Stimulated activated CD4-positive, alpha-beta T cell treated with anti-CD3 and anti-CD28 coated beads, TNF-alpha, amount 100 ng/mL, for 24 hours (primary cell): ENCODE measurements around the gene CYP26B1.

Source experiments
- DNase-seq, 3 experiments: peaks; one replicate each; pipeline ENCODE4 v3.0.0-alpha.2; 2020; ENCODE audit warnings: low read depth in 3 of 3

CYP26B1 gene

DNA sequence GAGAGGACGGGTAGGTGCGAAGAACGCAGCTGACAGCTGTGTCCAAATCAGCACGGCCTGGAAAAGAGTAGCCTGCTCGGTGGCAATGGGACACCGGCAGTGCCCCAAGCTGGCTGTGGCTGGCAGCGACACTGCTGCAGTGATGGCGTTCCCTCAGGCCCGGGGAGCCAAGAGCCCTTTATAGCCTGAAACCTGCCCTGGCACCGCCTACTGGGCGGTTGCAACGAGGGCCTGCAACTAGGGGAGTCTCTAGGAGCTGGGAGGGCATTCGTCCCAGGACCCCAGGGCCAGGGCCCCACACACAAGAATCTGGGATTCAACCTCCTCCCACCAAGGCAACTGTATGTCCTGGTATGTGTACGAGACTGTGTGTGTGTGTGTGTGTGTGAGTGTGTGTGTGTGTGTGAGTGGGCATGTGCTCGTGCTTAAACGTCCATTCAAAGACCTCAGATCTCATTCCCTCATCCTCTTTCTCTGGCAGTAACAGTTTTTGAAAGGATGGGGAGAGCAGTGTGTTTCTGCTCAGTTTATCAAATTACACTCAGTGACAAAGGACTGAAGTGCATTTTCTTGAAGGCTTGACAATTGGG is 6.8 kb upstream of the CYP26B1 start:
- DNase-seq, result no peak

DNA sequence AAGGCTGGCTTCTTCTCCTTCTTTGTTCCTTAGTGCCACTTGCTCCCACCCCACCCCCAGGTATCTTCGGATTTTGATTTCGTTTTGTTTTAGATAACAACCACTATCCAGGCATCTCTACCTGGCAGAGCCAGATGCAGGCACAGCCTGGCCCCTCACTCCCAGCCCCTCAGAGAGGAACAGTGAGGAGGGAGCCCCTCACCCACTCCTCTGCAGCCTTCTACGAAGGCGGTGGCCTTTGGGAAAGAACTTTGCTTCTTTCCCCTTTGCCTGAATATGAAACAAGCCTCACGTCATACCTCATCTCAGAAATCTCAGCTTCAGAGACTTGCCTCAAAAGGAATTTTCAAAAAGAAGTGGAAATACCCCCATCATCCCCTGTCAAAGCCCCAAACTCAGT is 6.3 kb upstream of the CYP26B1 start:
- DNase-seq, result no peak

DNA sequence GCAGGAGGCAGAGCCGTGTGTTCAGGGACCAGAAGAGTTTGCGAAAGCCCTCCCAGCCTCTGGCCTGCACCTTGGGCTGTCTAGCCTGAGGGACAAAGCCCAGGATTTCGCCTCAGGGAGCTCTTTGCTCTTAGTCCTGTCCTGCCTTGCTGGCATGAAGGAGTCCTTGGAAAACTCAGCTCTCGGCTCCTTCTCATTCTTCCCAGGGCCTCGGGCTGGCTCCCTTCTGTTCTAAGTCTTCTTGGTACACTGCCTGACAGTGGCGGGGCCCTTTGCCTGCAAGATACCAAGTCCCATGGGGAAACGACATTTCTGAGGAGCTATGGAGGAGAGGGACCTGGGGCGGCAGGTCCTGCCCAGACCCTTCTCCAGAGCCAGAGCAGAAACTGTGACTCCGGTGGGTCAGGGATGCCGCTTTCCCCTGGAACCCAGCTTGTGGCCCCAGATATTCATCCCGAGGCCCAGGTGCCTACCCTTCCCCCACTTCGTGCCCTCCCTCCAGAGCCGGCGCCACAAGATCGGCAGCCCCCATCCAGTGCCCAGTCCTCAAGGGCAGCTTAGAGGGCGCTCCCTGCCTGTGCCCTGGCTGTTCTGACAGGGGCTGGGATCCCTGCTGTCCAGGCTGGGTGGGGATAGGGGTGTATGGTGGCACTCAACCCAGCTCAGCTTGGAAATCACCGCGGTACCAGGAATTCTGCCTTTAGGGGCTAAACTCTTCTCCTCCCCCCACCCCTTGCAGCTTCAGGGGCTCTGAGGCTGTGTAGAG is 5.5 kb upstream of the CYP26B1 start:
- no peak for DNase-seq

DNA sequence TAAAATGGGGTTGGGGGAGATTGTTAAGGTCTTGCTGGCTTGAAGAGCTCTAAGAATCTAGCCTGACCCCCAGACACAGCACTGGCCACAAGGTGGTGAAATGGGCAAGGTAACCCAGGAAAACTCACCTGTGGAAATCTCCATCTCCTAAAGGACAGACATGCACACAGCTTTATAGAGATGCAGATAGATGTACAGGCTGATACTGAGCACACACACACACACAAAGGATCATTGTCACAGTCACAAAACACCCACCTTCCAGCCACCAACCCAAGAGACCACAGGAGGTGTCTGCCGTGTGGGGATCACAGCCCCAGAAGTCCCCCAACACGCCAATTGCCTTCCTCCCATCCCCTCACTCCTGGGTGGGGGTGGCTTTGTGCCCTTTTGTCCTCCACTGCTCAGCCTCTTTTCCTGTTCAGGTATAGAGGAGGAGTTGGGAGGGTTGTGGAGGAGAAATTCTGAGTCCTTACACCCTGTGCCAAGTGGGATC is 3.2 kb upstream of the CYP26B1 start:
- DNase-seq, result no peak

DNA sequence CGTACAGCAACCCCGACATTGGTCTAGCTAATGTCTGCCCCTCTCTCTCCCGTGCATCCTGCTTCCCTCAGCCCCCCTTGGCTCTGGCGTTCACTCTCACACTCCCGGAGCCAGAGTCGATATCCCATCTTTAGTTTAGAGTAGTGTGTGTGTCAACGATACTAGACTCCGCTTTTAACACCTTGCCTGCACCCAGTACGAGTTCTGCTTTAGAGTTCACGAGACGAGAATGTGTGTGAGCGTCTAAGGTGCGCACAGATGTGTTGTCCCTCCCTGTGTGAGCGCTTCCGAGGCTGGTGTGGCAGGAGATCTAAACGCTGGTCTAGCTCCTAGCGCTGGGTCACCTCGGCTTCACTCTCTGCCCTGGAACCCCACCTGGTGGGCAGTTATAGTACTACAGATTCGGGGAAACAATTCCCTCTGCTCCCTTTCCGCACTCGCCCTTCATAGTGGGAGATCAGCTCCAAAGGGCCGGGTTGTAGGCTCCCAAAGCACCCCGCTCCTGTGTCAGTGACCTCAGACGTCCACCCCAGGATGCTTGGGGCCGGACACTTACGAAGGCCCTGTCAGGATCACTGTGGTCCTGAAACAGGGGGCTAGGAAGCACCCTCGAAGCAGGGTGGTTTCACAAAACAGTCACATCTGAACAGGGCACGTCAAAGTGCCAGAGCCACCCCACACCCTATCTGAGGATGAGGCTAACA is 2.6 kb upstream of the CYP26B1 start:
- DNase-seq, result peak; percentile 41 to 59 (median 49)

DNA sequence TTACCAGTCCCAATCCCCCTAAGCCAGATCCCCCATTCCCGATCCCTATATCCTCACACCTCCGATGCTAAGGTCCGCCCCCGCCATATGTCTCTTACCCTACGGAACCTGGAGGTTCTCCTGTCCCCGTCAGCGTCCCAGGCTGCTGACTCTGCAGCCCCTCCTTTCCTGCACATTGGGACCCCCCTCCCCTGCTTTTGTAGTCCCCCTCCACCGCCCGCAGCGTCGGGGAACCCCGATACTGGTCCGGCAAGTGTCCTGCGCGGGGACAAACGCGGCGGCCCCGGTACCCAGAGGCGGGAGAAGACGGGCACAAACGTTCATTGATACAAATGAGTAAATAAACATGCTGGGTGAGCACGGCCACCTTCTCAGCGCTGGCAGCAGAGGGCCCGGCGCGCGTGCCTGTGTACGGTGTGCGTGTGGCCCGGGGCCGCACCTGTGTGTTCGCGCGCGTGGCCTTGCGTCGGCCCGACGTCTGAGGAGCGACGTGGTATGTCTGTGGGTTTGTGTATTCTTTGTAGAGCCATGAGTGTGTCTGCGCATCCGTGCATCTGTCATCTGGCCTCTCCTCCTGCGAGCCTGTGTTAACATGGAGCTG is 2.0 kb upstream of the CYP26B1 start:
- no peak for DNase-seq

DNA sequence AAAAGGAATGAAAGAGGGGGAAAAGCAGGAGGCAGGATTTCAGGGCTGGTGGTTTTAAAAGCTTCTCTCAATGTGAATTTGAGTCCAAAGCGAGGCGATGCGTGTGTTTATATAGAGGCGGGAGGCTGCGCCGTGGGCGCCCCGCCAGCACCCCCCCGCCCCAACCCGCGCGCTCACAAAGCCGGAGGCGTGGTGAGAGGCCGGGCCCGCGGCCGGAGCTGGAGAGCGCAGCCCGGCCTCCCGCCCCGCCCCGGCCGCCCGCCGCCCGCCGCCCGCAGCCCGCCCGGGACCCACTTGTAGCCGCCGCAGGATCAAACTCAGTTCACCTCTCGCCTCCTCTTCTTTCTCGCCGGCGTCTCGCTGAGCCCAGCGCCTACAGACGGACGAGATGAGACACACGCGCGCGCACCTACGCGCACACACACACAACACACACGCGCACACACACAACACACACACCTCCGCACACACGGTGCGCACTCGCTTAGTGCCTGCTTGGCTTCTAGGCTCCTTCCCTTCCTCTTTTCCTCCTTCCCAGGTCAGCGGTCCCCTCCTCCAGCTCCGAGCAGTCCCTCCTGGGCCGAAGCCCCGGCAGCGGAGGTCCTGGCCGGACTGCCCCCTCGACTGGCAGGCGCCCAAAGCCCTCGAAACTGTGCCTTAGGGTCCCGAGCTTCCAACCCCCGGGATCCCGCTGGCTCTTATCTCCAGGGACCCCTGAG is 1.3 kb upstream of the CYP26B1 start:
- DNase-seq, result no peak

DNA sequence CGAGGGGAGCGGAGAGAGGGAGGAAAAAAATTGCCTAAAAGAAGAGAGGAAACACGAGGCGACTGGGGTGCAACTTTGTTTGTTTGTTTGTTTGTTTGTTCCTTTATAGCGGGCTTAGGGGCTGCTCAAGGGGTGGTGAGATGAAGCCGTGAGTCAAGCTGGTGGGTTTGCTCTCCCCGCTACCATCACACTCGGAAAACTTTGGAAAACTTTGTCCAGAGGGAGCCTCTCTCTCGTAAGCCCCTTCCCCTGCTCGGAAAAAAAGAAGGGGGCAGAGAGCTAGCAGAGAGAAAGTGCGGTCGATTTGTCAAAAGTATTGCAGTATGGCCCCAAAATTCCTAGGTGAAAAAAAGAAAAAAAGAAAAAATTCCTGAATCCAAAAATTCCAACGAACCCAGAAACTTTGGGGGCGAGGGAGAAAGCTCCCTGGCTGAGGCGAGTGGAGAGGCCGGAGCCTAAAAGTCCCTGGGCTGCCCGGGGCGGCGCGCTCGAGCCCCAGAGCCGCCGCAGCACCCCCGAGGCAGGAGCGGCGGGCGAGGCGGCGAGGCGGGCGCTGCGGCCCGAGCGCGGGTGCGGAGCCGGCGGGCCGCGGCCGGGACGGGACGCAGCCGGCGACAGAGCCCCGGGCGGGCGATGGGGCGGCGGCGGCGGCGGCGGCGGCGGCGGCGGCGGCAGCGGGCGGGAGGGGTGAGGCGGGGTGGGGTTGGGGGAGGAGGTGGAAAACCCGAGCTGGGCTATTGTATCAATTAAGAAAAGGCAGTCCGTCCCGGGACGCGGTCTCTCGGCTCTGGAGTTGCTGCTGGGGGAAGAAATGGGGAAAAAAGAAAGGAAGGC is 558 bp upstream of the CYP26B1 start:
- no peak for DNase-seq

DNA sequence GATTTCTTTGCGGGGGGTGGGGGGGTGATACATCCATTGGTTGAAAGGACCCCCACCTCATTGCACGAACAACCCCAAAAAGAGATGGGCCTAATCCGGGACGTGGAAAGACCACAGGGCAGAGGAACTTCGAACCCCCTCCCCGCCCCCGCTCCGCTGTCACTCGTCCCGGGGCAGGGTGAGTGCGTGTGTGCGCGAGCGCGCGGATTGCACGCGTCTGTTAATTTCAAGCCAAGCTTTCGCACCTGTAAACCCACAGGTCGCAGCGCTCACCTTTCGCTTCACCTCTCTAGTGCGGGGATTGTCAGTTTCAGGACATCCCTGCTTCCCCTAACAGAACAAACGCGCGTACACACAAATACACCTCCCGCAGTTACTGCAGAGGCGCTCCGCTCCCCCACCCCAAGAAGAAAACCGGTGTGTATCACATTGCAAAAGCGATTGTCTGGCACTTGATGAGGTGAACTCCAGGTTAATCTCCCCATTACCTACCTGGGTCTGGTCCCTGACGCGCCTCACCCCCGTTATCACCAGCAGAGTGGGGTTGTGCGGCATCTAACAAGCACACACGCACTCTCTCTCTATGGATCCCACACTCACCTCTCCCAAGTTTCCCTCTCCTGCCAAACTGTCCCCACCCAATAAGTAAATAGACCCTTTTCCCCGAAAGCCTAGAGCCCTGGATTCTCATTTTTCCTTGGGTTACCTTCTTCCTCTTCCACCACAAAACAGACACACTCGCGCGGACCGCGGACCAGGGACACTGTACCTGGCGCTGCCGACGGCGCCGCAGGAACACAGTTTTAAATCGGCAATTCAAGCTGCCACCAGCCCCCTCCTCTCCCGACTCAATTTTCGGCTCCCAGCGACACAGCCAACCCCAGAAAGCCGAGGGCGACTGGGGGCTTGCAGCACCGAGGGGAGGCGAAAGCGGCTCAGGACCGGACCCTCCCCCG is 1.0 kb downstream of the CYP26B1 start:
- no peak for DNase-seq

DNA sequence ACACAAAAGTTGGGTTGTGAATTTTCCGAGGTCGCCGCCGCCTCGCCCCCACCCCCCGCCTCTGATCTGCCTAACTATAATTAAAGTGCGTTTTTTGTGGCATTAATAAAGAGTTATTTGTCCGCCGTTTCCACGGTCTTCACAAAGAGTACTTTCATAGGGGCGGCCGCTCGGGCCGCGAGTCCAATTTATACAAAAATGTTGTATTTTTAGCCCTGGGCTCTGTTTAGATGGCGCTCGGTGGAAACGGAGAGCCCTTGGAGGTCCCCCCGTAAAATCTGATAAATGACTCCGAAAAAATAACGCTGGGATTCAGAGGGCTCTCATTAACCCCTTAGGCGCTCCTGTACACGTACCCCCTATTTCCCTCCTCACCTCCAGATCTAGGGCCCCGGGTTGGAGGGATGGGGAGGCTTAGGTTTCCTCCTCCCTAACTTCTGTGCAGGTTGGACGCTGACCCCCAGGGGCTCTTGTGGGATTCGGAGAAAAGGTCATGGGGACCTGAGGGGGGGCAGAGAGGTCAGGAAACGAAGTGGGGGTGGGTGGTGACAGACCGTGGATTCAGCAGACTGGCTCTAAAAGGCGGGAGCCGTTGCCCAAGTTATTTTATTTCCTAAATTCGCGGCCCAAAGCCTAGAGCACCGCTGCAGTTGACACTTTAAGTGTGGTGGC is 1.9 kb downstream of the CYP26B1 start:
- no peak for DNase-seq

DNA sequence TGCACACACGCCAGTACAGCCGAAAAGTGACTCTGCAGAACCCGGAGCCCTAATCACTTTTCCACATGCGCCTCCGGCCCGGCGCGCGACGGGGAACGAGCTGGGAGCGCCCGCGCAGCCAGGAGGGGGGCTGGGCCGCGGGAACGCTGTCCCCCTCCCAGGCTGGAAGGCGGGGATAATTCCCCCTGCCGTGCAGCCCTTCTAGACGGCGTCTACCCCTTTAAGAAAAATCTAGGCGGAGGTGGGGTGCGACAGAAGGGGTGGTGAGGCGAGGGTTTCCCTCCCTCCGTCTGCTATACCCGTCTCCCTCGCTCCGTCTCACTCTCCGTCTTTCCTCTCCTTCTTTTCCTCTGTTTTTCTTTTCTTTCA is 2.4 kb downstream of the CYP26B1 start:
- no peak for DNase-seq

DNA sequence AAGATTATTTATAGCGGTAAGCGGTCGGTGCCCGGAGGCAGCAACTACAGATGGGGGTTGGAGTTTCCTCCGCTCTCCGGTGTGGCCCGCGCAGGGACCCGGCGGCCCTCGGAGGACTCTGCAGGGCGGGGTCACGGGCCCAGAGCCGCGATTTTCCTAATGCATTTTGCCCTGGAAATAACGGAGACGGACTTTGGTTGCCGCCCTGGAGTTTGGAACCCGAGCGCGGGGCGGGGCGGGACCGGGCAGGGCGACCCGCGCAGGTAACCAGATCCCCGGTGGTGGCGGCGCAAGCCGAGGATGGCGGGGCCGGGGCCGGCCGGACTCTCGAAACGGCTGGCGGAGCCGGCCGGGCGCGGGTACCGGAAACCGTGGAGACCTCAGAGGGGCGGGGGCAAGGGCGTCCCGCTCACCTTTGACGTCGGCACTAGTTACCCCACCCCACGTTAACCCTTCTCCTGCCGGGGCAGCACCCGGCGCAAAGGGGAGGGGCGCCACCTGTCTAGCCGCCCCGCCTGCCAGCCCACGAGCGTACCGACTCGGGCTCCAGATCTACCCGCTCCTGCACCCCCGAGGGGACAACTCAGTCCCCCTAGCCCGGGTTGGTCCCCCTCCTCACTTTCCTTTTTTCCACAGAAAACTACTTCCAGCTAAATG is 2.9 kb downstream of the CYP26B1 start:
- no peak for DNase-seq

DNA sequence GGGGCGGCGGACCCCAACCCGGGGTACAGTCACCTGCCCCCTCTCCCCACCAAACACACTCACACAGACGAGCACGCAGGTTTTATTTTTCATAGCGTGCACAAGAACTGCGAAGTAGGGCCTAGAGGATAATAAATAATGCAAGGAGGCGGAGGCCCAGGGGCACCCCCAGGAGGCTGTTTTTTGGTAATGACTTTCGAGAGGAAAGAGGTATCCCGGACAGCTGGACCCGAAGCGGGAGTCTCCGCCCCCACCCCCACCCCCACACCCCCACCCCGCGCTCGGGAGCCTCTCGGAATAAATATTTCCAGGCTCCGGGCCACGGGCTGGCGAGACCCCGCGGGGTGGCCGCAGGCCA is 3.4 kb downstream of the CYP26B1 start:
- no peak for DNase-seq

DNA sequence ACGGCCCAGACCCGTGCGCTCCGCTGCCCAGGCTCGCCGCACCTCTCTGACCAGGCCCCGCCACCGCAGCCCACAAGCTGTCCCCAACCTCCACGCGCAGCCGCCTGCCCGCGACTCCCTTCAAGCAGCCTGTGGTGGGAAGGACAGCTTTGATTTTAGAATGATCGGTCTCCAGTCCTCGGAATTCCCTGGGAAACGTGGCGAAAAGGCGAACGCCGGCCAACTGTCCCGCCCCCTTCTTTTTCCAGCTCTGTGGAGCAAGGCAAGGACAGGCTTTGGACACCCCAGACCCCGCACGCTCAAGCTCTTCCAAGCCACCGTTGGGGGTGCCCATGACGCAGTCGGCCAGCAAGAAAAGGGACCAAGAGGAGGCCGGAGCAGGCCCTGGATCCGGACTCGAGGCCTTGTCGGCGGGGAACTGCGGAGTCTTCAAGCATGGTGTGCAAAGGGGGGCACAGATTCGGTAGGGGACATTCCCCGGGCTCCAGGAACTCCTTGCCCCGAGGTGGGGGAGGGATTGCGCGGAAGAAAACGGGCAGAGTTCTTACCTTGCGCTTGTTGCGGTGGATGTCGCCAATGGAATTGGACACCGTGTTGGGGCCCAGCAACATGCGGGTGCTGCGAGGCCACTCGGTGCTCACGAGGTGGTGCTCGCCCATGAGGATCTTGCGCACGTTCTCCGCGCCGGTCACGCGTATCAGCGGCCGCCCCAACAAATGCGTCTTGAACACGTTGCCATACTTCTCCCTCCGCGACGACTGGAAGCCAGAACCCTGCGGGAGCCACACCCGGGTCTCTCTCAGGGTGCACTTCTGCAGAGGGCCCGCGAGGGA is 4.0 kb downstream of the CYP26B1 start:
- no peak for DNase-seq

DNA sequence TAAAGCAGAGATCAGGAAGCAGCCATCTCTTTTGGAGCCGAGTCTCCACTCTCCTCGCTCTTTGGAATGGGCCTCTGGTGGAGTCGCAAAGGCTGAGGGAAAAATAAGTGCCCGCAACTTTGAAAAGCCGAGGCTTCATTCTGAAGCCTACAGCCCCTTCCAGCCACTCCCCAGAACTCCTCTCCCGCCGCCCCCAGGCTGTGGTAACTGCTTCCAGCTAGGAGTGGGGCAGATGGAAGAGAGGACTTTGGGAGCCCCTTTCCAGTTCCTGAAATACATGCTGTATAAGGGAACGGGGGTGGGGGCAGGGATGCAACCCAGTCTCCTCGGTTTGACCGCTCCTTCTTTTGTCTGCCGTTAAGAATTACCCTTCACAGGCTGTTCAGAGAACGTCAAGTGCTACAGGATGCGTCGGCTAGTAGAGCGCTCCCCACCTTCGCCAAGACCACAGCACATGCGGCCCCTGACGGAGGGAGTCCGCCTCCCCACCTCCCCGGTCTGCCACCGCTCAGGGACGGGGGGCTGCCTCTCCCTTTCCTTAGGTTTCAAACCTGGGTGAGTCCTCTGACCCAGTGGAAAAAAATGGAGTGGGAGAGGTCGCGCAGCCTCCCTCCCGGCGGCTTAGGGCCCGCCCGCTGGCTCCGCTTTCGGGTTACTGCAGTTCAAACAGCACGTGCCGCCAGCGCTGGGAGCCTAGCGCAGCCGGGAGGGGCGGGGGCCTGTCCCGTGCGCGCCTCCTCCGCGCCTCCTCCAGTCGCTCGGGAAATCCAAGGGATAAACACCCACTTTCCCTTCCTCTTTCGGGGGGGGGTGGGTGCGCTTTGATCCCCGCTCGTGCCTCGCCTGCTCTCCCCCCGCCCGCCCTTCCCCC is 4.9 kb downstream of the CYP26B1 start:
- no peak for DNase-seq

DNA sequence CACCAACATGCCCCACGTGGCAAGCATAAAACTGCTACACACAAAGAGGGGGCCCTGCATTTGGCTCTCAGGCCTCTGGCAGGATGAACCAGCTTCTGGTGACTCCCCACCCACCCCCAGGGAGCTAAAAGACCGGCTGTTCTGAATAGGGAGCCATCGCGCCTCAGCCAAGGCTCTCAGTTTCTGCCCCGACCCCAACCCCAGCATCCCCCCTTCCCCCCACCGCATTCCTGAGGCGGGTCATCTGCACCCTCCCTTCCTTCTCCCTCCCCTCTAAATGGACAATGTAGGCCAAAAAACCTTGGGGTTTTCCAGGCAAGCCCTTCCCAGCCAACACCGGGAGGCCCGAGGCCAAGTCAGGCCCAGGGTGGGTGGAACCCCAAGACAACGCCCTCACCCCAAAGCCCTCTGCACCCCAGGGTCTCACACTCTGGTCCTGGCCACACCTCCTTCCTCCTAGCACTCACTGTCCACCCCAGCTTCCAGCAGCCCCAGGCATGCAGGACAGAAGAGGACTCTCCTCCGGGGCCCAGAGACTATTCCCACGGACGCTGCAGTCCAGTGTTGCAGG is 5.7 kb downstream of the CYP26B1 start:
- DNase-seq, result no peak
